Retina (tissue), 1 donor: Measurements from ENCODE around the gene PLAC8L1.

Experiments used
- DNase-seq: peaks from one replicate; pipeline ENCODE4 v3.0.0-alpha.2; 2016

The PLAC8L1 gene

GRCh38 chr5:146042628-146043279, 62.6 kb downstream of the PLAC8L1 start:
- no peak for DNase-seq

- no peak for DNase-seq
Measured at GRCh38 chr5:146041180-146041789, 64.1 kb downstream of the PLAC8L1 start.

- DNase-seq = no peak
Measured at GRCh38 chr5:146040527-146040926, 64.8 kb downstream of the PLAC8L1 start.

- DNase-seq = no peak
Measured at GRCh38 chr5:146039420-146039819, 66.0 kb downstream of the PLAC8L1 start.

- no peak for DNase-seq
Measured at GRCh38 chr5:146034605-146035004, 70.8 kb downstream of the PLAC8L1 start.
